GM12864 (cell line): ENCODE data around the gene EPHB1.

Experiments
- DNase-seq: peaks from one replicate; pipeline ENCODE4 v3.0.0-alpha.2; 2011; ENCODE audit warnings: low read depth
- H3K4me3 ChIP-seq: 2 replicates; pipeline ENCODE4 v1.5.1; 2011; ENCODE audit warnings: mild to moderate bottlenecking, low read depth, low read length, control low read depth
- TF ChIP-seq, protein P1 (sequence below): IDR thresholded peaks from 2 replicates; pipeline ENCODE4 v1.5.1; 2011; ENCODE audit warnings: low read depth, mild to moderate bottlenecking, moderate library complexity, low read length, control low read depth, inconsistent platforms; ENCODE audit errors: missing control alignments

Gene EPHB1

DNA sequence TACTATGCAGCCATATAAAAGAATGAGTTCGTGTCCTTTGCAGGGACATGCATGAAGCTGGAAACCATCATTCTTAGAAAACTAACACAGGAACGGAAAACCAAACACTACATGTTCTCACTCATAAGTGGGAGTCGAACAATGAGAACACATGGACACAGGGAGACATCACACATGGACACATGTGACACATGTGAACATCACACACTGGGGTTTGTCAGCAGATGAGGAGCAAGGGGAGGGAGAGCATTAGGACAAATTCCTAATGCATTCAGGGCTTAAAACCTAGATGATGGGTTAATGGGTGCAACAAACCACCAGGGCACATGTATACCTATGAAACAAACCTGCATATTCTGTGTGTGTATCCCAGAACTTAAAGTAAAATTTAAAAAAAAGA, 408.0 kb downstream of the EPHB1 start:
- H3K4me3 ChIP-seq, result no peak overlapping the region
- DNase-seq, result no peak
- TF ChIP-seq, protein P1, sequence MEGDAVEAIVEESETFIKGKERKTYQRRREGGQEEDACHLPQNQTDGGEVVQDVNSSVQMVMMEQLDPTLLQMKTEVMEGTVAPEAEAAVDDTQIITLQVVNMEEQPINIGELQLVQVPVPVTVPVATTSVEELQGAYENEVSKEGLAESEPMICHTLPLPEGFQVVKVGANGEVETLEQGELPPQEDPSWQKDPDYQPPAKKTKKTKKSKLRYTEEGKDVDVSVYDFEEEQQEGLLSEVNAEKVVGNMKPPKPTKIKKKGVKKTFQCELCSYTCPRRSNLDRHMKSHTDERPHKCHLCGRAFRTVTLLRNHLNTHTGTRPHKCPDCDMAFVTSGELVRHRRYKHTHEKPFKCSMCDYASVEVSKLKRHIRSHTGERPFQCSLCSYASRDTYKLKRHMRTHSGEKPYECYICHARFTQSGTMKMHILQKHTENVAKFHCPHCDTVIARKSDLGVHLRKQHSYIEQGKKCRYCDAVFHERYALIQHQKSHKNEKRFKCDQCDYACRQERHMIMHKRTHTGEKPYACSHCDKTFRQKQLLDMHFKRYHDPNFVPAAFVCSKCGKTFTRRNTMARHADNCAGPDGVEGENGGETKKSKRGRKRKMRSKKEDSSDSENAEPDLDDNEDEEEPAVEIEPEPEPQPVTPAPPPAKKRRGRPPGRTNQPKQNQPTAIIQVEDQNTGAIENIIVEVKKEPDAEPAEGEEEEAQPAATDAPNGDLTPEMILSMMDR, result no peak

DNA sequence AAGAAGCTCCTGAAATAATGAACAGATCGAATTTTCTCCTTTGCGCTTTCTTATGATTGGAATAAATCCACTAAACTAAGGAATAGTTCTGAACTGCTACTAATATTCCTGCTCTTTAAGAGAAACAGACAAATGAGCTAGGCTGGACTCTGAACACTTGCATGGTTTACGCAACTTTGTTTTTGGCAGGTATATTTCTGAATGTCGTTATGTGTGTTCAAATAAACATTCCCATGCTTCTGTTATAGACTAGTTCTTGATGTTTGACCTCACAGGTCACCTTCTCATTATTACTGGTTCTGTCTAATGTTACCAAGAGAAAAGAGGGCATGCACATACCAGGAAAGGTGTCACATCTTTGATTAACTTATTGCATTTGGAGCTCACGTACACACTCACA, 418.2 kb downstream of the EPHB1 start:
- DNase-seq, result no peak
- H3K4me3 ChIP-seq, result no peak overlapping the region
- TF ChIP-seq, protein P1, result no peak

DNA sequence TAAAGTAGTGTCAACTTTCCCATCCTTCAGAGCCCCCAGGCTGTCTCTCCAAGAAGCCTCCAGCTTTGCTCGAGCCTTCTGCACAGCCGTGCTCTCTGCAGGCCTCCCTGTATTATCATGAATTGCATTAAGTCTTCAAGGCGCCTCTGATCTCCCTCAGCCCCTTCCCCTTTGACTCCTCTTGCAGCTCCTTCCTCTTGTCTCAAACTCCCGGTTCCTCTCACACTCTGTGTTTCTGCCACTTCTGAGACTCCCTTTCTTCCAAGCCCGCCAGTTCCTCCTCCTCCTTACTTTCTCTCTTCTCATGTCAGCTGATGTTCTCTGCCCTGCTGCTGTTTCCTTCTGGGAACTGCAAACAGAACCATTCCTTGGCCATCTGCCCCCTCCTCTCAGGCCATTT, 418.8 kb downstream of the EPHB1 start:
- TF ChIP-seq, protein P1, result no peak
- no peak for DNase-seq
- no peak overlapping the region for H3K4me3 ChIP-seq

DNA sequence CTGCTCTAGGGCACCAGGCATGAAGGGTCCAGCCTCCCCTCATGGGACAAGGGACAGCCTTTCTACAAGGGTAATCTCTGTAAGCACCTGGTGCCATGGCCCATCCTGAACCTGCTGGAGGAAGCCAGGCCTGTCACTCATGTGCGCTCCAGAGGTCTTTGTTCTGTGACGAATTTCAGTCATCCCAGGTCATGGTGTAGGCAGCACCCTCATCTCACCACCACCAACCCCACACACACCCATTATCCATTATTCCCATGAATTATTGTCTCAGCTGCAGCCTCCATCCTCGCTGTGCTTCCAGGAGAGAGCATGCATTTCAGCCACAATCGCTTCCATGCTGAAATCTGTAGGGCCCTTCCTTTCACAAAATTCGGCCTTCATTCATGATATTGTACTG, 419.3 kb downstream of the EPHB1 start:
- TF ChIP-seq, protein P1, result no peak
- DNase-seq, result no peak
- no peak overlapping the region for H3K4me3 ChIP-seq

DNA sequence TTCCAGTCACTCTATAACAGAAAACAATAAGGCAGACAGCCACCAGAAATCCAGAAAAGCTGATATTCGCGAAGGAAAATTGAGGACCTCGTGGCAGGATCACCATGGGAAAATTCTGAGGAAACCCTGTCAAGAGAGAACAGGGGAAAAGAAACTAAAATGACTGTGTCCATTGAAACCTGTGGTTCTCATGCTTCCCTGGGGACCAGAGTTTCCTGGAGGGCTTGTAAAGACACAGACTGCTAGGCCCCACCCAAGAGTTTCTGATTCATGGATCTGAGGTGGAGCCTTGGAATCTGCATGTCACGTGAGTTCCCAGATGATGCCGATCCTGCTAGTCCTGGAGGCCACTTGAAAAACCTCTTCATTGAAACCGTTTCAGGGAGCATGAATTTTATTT, 420.5 kb downstream of the EPHB1 start:
- no peak for DNase-seq
- no peak overlapping the region for H3K4me3 ChIP-seq
- TF ChIP-seq, protein P1, result no peak

DNA sequence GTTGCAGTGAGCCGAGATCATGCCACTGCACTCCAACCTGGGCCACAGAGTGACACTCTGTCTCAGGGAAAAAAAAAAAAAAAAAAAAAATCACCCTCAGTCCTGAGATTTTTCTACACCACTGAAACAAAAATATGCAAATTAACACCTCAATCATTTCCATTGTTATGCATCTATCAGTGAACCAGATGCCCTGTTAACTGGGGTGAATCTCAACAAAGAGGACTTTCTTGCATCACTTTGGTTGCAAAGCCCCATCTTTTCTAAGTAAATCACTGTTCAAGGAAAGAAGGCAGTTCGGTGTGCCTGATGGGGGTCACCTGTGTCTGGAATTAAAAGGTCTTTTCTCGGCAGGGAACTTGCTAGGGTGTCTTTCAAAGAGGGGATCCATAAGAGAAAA, 421.6 kb downstream of the EPHB1 start:
- no peak overlapping the region for H3K4me3 ChIP-seq
- TF ChIP-seq, protein P1, result no peak
- no peak for DNase-seq

DNA sequence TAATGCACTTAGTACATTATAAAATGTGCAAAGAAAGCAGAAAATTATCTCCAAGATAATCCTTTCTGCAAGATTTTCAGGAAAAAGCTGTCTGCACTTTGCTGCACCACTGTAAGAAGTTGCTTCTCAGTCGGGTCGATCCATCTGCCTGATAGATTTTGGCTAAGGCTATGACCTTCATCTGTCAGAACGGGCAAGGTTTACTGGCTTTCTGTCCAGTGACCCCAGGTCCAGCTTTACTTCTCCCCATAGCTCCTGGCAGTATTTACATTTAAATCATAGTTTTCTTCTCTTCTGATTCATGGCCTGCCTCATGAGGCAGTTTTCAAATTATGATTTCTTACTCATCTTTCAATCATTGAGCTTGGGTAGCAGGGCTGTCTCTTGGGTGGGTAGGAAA, 422.7 kb downstream of the EPHB1 start:
- no peak for DNase-seq
- H3K4me3 ChIP-seq, result no peak overlapping the region
- TF ChIP-seq, protein P1, result no peak
